NCI-H146 (cell line): Measurements from ENCODE around the gene UBR4.

ENCODE experiments used
- DNase-seq: peaks from one replicate; lab custom pipeline; 2025; lab: John Stamatoyannopoulos, UW

The UBR4 gene

GRCh38 chr1:19036041-19036812 is 173.8 kb downstream of the UBR4 start:
- DNase-seq, result no peak

- DNase-seq, result no peak
Measured at GRCh38 chr1:19035377-19036040, 174.6 kb downstream of the UBR4 start.

GRCh38 chr1:19034721-19035120 is 175.3 kb downstream of the UBR4 start:
- DNase-seq, result no peak

GRCh38 chr1:19033926-19034680 is 176.0 kb downstream of the UBR4 start:
- no peak for DNase-seq

- no peak for DNase-seq
Measured at GRCh38 chr1:19033515-19033839, 176.6 kb downstream of the UBR4 start.

- DNase-seq, result no peak
Measured at GRCh38 chr1:19032701-19033514, 177.2 kb downstream of the UBR4 start.

GRCh38 chr1:19032413-19032695 is 177.7 kb downstream of the UBR4 start:
- DNase-seq, result no peak

- DNase-seq, result no peak
Measured at GRCh38 chr1:19029191-19030085, 180.6 kb downstream of the UBR4 start.

- no peak for DNase-seq
Measured at GRCh38 chr1:19028546-19029129, 181.4 kb downstream of the UBR4 start.

- DNase-seq, result no peak
Measured at GRCh38 chr1:19028110-19028509, 182.0 kb downstream of the UBR4 start.
